Activated effector memory CD4-positive, alpha-beta T cell treated with Interleukin-2 at 50 U/mL for 16 hours (primary cell): ENCODE measurements around the gene GGA2.
"Not testable (repeated sequence)": the region's sequence is repeated elsewhere in the genome, so short reads cannot be mapped to it uniquely, and the experiment has no call there.

Experiments used
- DNase-seq: peaks from one replicate; pipeline ENCODE4 v3.0.0-alpha.2; 2020

GGA2 gene

GRCh38 chr16:23465179-23465578 lies 45.1 kb downstream of the GGA2 start:
- no peak for DNase-seq

GRCh38 chr16:23464196-23464595 lies 46.1 kb downstream of the GGA2 start:
- DNase-seq = no peak

DNA sequence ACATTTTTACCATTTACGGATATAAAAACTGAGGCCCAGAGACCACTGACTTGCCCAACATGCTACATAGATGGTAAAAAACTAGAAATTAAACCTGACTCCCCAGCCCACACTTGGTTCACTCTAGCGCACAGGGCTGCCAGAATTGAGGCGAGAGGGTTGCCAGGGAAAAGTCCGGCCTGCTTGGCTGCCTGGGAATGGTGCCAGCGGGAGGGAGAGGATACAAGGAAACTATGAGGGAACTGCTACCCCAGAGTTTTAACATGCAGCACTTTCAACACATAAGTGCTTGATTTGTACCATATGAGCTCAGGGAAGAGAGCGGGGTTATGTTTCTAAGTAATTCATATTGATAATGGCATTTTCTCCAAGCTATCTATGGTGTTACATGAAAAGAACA lies 47.3 kb downstream of the GGA2 start:
- DNase-seq = not testable (repeated sequence)

DNA sequence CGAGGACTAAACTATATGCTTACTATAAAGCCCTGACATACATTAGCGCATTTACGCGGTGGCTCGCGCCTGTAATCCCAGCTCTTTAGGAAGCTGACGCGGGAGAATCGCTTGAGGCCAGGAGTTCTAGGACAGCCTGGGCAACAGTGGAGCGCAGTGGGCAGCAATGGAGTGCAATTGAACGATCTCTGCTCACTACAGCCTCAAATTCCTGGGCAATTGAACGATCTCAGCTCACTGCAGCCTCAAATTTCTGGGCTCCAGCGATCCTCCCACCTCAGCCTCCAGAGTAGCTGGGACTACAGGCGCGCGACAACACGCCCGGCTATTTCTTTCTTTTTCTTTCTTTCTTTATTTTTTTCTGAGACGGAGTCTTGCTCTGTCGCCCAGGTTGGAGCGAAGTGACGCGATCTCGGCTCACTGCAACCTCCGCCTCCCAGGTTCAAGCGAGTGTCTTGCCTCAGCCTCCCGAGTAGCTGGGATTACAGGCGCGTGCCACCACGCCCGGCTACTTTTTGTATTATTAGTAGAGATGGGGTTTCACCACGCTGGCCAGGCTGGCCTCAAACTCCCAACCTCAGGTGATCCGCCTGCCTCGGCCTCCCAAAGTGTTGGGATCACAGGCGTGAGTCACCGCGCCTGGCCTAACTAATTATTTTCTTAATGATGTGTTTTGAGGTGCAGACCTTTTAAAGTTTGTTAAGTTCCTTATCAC lies 56.8 kb downstream of the GGA2 start:
- DNase-seq = no peak

- DNase-seq = peak; percentile 78
Measured at GRCh38 chr16:23452572-23453337, 57.5 kb downstream of the GGA2 start, which contains the start of gene COG7. COG7 (minus strand) TSS chr16:23453189; CDS start chr16:23452994, 195 bp downstream.

DNA sequence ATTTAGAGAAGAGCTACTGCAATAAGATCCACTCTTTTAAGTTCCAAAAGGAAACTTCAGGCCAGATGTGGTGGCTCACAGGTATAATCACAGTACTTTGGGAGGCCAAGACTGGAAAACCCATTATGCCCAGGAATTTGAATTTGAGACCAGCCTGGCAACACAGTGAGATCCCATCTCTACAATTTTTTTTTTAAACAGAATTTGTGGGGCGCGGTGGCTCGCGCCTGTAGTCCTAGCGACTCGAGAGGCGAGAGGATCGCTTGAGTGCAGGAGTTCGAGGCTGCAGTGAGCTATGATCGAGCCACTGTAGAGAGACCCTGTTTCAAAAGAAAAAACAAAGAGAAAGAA lies 58.1 kb downstream of the GGA2 start:
- no peak for DNase-seq

DNA sequence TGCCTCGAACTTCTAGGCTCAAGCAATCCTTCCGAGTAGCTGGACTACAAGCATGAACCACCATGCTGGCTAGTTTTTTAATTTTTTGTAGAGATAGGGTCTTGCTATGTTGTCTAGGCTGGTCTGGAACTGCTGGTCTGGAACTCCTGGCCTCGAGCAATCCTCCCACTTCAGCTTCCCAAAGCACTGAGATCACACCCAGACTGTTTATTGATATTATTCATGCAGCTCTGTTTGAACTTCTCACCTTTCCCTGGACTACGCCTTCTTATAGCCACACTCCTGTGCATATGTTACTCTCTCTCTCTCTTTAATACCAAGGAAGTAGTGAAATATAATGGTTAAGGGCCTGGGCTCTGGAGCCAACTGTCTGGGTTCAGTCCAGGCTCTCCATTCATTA lies 61.9 kb downstream of the GGA2 start:
- no peak for DNase-seq

DNA sequence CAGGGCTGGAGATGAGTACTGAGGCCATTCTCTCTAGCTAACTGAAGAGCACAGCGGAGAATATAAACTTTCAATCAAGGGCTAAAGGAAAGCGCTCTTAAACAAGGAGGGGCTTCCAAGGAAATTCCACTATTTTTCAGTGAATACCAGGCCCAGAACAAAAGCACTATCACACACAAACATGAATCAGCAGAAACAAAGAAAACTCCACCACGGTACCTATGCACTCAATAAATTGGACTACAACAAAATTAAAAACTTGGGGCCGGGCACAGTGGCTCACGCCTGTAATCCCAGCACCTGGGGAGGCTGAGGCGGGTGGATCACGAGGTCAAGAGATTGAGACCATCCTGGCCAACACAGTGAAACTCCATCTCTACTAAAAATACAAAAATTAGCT lies 72.8 kb downstream of the GGA2 start:
- DNase-seq = not testable (repeated sequence)

GRCh38 chr16:23436951-23437350 lies 73.3 kb downstream of the GGA2 start:
- DNase-seq = no peak

DNA sequence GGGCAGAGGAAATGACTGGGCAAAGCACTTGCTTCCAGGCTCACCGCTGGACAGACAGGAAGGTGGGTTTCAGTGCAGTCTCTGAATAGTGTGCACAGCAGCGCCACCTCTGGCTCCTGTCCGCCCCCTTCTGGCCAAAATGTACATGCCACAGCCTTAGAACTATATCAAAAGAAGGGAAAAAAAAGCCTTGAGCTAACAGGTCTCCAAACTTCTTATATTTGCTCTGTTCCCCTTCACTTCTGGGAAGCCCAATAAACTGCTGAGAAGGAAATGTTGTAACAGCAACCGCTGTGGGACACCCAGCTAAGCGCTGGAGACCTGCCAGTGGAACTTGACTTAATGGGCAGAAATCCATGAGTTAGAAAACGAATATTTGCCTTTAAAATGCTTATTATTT lies 74.8 kb downstream of the GGA2 start:
- DNase-seq = peak; percentile 28

GRCh38 chr16:23434380-23434779 lies 75.9 kb downstream of the GGA2 start:
- DNase-seq = peak; percentile 2

- no peak for DNase-seq
Measured at GRCh38 chr16:23433261-23433920, 76.9 kb downstream of the GGA2 start.

DNA sequence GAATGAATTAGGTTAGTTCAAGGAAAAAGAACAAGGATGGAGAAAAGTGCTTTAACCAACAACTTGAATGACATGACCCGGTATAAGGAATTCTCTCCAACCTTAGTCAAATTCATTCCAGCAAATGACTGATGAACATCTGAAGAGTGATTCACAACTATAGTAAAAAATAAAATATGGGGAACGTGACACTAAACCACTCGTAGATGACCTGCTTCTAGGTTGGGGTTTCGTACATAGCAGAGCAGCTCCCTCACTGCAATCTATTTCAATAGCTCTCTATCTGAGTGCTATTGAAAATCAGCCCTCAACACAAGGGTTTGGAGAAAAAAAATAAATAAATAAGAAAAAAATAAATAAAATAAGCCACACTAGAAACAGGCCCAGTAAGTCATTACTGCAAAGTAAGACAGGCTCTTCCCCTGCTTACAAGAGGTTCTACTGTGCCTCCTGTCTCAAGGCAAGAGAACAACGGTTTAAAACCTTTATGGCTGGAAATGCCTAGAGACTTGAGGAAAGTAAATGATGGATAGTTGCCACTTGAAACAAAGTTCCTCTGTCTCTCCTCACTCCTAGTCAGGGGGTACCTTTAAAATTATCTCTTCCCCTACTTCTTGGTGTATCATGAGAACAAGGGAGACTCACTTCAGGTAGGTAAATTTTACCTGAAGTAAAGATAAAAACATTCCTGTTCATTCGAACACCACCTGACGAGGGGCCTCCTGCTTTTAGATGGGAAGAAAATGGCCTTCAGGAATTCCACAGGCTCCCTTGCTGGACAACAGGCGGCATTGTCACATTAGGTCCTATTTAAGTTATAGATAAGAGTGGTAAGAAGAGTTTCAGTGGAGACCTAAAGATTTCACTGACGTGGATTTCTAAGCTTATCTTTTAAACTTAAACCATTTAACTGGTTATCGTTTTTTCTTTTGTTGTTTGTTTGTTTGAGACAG lies 77.8 kb downstream of the GGA2 start:
- DNase-seq = no peak

GRCh38 chr16:23428351-23428750 lies 81.9 kb downstream of the GGA2 start:
- no peak for DNase-seq

GRCh38 chr16:23424292-23424958 lies 85.9 kb downstream of the GGA2 start:
- no peak for DNase-seq

DNA sequence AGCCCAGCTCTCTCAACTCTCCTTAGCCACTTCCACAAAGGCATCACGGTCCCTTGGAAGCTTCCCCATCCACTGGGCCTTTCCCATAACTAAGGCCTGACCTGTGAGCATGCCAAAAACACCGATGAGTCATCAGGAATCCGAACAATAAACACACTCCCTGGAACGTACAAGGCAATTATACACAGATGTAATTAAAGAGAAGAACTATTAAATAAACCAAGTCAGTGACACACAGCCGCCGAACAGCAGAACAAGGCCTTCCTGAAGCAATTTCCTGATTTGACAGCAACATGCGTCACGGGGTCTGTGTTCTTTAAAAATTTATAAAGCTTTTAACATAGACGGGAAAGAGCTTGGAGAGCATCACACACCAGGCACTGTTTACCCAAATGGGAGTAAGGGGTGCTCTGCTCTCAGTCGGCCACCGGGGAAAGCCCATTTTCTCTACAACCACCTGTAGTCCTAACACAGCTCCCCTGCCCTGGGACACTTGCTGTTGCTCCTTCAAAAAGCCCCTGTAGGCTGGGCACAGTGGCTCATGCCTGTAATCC lies 86.7 kb downstream of the GGA2 start:
- no peak for DNase-seq

DNA sequence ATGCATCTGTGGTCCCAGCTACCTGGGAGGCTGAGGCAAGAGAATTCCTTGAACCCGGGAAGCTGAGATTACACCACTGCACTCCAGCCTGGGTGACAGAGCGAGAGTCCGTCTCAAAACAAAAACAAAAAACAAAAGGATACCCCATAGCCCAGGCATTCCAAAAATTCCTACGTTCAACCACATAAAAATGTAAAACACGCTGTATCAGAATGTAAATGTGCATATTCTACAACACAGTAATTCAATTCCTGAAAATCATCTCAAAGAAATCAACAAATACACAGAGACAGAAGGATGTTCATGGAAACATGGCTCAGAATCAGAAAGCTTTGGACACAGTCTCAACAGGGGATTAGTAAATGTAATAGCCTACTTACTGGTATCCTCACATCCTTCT lies 90.3 kb downstream of the GGA2 start:
- DNase-seq = no peak

DNA sequence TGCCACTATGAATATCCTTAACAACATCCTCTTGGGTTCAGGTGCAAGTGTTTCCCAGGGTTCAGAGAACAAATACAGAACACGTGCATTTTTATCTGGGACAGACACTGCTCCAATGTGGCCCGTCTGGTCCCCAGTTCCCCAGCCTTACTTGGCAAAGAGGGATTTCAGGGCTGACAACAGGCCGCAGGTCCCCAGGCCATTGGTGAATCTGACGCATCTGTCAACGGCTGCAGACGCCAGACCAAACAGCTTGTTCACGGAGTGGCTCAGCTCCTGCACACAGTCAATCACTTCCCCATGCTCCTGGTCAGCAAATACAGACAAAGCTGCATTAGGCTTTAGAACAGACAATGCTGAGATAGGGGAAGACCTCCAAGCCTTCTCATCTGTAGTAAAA lies 93.5 kb downstream of the GGA2 start:
- DNase-seq = no peak

- DNase-seq = no peak
Measured at GRCh38 chr16:23414731-23415130, 95.6 kb downstream of the GGA2 start.
